HG03103 (cell line): ENCODE results near the gene CEMIP2.
"Not testable (repeated sequence)": the region's sequence is repeated elsewhere in the genome, so short reads cannot be mapped to it uniquely, and the experiment has no call there.

Experiments used
- ATAC-seq: cut with Tn5 transposase; IDR thresholded peaks from one replicate; pipeline ENCODE4 v1.9.1; 2021; ENCODE audit warnings: low read depth; ENCODE audit not compliant: unreplicated experiment

The CEMIP2 gene

DNA sequence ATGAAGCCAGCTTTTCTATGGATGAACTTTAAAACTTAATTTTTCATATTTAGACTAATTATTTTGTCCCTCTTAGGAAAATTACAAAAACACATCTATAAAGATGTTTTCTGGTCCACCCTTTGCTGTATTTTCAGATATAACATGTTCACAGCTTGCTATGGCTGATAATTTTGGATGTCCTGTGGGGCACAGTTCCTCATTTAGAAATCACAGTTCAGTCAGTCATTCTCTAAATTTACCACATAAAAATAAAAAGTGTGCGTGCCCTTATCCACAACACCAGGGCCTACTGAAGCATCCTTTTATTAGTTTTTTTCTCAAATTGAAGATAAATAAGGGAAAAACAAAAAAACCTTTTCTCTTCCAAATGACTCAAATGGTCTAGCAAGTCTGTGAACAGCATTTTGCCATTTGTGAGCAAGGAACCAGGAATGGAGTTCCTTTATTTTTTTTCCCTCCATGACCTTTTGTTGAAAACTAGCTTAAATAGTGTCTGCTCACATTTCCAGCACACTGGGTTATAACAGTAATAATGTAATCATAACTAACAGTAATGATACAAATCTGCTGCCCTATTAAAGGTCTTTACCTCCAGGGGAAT lies 87.1 kb downstream of the CEMIP2 start:
- no peak for ATAC-seq

DNA sequence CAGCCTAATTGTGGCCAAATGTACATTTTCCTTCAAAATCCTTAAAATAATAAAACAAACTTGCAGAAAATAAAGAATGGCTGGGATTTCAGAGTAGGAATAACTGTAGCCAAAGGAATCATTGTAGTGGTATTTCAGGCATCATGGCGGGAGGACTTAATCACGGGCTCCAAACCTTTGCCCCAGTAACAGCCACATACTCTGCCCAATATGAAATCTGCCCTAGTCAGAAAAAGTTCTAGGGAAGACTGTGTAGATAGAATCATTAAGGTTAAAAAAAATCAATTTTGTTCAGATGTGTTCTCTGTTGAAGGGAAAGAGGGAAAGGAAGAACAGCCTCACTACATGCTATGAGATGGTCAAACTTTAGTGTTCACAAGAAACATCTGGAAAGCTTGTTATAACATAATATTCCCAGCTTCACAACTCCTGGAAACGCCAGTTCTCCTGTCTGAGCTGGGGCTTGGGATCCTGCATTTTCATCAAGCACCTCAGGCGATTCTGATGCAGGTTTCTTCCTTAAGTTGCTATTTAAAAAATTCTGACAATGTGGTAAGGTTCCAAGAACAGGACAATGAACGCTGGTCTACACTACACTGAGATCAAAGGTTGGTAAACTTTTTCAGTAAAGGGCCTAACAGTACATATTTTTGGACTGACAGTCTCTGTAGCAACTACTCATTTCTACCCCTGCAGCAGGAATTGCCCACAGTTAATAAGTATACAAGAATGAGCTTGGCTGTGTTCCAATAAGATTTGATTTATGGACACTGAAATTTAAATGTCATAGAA lies 87.9 kb downstream of the CEMIP2 start:
- ATAC-seq = no peak

DNA sequence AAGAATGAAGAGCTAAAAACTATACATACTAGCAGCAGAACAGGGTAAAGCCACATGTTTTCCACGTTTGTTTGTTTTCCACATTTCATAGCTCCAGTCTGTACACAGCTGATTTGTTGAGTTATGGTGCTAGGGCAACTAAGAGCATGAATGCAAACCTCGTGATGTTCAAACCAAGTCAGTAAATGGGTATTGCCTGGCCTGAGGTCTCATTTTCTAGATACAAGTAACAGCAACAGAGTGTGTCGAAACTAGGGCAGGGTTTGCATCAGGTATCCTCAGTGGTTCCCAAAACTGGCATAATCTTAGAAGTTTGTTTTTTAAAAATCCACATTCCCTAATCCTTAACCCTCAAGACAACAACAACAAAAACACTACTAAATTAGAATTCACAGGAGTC lies 89.3 kb downstream of the CEMIP2 start:
- ATAC-seq = no peak

DNA sequence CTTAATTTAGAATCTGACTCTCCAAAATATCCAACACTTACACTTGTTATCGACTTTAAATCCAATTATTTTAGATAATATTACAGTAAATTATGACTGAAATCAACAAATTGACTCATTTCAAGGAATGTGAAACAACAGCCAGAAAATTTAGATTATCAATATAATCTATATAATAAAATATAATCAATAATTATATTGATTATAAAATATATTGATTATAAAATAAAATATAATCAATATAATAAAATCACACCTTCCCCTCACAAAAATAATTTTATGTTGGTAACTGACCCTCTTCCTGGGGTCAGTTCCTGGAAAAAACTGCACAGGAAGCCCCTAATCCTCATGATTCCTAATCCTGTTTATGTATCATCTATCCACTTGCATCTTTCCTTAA lies 91.1 kb downstream of the CEMIP2 start:
- ATAC-seq = no peak

DNA sequence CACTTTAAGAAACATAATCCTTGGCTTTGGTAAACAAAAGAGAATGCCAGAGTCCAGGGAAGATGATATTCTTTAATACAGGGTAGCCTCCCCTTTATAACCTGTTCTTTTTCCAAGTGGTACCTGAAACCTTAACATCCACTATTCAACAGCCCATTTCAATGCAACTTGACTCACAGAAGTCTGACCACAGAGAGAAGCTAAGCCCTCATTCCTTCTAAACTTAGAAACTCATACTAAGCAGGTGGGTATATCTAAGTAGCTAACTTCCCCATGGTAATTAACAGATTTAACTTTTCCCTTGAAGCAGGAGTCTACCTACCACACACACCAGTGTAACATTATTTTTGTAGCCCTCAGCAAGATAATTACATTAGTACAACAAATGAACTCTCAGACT lies 91.9 kb downstream of the CEMIP2 start:
- ATAC-seq = no peak

DNA sequence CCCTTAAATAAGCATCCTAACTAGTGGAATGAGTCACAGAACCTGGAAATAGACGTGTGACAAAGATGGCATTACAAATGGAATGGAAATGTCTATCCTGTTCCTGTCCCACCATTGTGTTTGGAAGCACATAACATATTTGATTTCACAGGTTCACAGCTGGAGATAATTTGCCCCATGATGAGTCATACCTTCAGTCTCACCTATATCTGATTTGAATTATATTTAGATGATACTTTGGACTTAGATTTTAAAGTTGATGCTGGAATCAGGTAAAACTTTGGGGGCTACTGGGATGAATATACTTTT lies 92.5 kb downstream of the CEMIP2 start:
- ATAC-seq = no peak

DNA sequence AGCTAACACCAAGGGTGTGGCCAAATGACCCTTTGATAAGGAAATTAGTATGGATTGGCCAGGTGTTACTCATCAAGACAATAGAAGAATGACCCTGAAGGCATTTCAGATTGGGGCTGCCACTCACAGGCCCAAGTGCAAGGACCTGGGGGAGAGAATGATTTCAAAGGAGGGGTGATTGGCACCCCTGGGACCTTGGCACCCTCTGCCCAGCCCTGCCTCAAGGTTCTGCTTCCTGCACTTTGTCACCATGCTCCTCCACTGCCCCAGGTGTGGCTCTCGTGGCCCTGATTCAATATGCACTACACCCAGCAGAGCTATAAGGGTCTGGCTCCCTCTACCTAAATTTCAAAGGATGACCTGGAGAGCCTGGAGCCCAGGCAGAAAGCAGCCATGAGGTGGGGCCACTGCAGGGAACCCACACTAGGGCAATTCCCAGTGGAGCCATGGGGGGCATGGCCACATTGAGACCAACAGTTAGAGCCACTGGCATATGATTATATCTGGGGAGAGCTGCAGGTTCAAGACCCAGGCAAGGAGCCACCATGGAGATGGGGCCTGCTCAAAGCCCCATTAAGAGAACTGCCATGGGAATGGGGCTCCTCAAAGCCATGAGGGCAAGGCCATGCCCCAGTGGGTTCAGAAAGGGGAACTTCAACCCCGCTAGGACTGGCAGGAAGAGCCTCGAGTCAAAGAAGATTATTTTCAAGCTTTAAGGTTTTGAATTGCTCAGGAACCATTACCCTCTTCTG lies 93.0 kb downstream of the CEMIP2 start:
- no peak for ATAC-seq

DNA sequence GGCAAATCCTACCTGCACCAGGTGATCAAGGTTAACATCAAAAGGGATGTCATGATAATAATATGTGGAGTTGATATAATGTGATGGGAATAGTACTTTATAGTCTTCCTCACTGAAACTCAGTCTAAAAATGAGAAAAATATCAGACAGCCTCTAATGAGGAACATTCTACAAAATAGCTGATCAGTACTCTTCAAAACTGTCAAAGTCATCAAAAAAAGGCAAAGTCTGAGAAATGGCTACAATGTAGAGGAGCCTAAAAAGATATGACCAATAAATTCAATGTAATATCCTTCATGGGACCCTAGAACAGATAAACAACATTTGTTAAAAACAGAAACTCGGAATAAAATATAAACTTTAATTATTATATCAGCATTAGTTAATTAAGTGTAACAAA lies 95.7 kb downstream of the CEMIP2 start:
- no peak for ATAC-seq

DNA sequence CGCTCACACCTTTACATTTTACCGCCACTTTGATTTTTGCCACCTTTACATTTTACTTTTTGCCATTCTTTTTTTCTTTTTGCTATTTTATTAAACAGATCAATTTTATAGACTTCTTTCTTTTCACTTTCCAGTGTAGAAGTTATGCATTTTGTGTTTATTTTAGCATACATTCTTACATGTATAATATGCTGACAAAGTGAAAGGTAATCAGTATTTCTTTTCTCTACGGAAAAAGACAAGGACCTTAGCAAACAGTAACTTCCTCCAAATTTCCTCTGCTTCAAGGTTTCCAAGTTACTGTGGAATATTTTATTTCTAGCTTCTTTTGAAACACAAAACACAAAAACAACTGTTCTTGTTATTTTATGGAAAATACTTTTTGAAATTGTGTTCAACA lies 97.0 kb downstream of the CEMIP2 start:
- no peak for ATAC-seq

DNA sequence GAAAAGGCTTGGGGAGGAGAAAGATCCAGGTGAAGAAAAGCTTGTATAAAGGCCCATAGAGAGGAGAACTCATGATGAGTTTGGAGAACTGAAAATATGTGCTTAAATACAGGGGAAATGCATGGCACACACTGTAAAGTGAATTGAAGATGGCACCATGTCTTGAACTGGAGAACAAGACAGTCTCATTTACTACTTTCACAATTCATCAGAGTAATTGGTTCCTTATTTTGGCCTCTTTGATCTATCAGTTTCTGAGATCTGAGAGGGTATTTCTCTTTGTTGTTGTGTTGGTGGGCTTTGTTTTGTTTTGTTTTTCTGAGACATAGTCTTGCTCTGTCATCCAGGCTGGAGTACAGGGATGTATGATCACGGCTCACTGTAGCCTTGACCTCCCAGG lies 98.2 kb downstream of the CEMIP2 start:
- ATAC-seq = no peak

DNA sequence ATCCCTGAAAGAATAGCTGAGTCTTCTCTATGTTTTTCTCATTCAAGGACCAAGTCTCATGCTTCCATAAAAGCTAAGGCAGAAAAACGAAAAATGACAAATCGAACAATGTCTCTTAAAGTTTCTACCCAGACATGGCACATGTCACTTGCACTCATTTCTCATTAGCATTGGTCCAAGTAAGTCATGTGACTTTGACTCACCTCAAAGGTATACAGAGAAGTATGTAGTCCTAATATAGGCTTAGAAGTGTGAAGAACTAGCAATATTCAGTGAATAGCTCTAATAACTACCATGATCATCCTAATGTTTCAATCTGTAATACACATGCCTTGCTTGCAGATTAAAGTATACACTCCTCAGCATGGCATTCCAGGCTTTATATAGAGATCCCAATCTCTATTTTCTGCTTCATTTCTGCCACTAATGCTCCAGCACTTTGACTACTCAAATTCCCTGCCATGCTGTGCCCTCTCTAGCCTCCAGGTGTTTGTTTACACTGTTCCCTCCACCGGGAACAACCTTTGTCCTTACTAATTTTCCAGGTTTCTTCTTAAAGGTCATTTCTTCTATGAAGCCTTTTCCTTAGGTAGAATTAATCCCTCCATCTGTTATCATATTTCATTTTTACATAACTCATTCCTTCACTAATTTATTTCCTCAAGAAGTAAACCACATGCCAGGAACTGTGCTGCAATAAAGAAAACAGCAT lies 98.9 kb downstream of the CEMIP2 start:
- ATAC-seq = no peak

DNA sequence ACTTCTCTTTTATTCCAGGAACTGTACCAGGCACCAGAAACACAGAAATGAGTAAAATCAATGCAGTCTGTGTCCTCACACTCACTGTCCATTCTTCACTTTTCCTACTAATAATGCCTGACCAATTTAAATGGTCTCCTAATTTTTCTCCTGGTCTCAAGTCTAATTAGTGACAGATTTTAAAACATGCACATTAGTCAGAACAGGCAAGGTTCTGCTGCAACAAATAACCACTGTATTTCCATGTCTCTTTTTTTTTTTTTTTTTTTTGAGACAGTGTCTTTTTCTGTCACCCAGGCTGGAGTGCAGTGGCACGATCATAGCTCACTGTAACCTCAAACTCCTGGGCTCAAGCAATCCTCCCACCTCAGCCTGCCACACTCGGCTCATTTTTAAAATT lies 99.6 kb downstream of the CEMIP2 start:
- ATAC-seq = no peak

DNA sequence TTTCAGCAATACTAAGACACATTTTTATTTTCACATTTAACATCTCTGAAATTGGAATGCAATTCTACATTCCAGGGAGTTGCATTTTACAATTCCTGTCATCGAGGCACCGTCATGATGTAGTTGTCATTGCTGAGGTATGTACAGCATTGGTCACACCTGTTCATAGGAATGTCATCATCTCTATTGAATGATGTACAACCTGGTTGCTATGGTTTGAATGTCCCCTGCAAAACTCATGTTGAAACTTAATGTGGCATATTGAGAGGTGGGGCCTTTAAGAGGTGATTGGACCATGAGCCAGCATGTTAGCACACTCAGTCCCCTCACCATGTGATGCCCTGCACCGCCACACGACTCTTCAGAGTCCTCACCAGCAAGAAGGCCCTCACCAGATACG lies 103.1 kb downstream of the CEMIP2 start:
- ATAC-seq = no peak

DNA sequence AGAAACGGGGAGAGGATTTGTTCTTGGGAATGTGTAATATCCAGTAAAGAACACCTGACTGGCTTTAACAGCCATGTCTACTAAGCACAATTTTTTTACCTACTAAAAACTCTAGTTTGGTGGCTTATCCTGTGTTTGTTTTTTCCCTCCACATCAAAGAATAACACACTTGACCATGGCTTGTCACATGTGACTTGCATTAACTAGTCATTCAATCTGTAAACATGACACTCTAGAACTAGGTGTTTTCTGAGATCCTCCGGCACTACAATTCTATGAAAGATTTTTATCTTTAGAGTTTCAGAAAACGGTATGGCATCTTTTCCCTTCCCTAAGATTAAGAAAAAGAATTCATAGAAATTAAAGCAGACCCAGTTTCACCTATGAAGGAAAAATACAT lies 103.7 kb downstream of the CEMIP2 start:
- ATAC-seq = no peak

DNA sequence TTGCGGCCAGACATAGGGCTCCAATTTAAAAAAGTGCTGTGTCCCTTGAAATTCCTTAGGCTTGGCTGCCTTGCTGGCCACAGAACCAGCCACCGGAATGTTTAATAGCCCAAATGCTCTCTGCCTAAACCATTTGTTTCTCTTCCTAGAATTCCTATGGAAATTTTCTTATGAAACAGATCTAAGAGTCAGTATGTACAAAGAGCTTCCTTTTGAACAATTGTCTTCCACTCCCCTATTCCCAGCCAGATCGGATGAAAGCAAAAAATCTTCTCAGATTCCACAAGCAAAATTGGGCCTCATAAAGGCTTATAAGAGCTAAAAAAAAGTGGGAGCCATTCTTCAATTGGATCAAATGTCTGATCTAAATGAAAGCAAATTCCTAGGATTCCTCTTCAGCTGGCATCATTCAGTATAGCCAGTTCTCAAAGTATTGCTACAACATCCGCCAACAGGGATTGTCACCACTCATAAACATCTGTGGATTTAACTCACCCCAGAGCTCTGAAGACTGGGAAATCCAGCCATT lies 104.3 kb downstream of the CEMIP2 start:
- ATAC-seq = no peak

DNA sequence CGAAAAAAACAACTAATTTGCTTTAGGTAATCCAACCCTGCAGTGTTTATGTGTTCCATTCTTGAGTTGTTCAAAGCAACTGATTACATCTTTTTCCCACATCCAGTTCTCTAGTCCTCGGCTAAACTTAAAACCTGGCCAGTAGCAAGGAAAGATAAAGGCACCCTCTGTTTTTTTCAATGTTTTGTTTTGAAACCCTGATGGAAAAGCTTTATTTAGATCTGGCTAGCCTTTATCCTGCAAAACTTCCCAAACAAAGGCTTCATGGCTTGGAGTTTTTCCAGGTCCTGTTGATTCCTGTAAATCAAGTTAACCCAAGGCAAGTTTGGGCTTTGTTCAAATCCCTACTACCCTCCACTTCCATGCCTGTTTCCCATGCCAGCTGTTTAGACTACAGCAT lies 105.1 kb downstream of the CEMIP2 start:
- ATAC-seq = no peak

DNA sequence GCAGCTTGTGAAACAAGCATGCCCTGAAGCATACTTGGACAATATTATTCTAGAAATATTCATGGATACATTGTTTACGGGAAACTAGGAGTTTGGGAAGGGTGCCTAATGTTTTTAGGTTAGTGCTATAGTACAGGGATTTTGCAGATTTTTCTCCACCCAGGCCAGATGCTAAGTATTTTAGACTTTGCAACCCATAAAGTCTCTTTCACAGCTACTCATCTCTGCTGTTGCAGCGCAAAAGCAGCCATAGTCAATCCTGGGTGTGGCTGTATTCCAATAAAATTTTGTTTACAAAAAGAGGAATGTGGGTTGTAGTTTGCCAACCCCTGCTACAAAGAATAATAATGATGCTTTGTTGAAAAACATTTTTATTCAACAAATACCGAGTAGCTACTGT lies 106.2 kb downstream of the CEMIP2 start:
- ATAC-seq = no peak

DNA sequence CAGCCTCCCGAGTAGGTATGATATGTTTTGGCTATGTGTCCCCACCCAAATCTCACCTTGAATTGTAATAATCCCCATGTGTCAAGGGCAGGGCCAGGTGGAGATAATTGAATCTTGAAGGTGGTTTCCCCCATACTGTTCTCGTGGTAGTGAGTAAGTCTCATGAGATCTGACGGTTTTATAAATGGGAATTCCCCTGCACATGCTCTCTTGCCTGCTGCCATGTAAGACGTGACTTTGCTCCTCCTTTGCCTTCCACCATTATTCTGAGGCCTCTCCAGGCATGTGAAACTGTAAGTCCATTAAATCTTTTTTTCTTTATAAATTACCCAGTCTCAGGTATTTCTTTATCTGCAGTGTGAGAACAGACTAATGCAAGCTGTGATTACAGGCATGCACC lies 111.0 kb downstream of the CEMIP2 start:
- ATAC-seq = not testable (repeated sequence)

DNA sequence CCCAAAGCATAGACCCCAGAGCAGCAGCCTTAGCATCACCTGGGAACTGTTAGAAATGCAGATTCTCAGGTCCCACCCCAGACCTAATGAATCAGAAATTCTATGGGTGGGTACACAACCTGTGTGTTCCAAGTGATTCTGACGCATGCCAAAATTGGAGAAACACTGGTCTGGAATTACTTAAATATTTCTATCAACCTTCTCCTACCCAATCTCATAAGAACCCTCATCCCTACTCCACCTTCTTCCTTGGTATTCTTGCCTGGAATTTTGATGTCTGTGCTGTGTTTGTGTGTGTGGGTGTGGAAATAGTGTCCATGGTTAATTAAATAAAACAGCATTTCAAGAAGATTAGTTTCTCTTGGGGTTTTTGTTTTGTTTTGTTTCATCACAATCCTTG lies 111.8 kb downstream of the CEMIP2 start:
- no peak for ATAC-seq

DNA sequence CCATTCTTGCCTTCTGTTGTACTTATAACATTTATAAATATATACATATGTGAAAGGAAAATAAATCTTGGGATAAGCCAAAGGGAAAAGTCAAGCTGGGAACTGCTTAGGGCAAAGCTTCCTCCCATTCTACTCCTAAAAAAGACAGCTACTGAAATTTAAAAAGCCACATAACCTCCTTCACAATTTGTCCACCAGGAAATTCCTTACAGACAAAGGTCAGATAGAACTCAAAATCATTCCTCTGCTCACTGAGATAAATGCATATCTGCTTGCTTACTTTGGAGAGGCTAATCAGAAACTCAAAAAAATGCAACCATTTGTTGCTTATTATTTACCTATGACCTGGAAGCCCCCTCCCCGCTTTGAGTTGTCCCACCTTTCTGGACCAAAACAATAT lies 112.5 kb downstream of the CEMIP2 start:
- ATAC-seq = no peak

DNA sequence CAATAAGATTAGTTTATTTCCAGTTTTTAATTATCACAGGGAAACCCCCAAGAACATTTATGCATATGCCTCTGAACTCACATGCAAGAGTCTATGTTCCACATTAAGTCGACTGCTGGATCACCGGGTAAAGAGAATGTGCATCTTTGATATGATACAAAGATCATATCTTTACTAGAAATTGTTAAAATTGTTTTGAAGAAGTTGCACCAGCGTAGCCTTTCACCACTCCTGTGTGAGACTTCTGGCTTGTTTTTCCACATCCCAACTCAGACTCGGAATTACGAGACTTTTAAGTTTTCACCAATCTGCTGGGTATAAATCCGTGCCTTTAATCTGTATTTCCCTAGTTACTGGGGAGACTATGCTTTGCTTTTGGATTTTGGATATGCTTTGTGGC lies 113.2 kb downstream of the CEMIP2 start:
- ATAC-seq = no peak
